NB4 (cell line): ENCODE data around the gene COL6A6.

ENCODE experiments used
- CTCF ChIP-seq: IDR thresholded peaks from one replicate; pipeline ENCODE4 v1.5.1; 2012; ENCODE audit warnings: low read depth, low read length
- MAX ChIP-seq: IDR thresholded peaks from 2 replicates; pipeline ENCODE4 v1.6.1; 2011; ENCODE audit warnings: low read depth, low read length
- POLR2A ChIP-seq: IDR thresholded peaks from 2 replicates; pipeline ENCODE4 v1.6.1; 2011; ENCODE audit warnings: mild to moderate bottlenecking; ENCODE audit not compliant: insufficient read length; ENCODE audit errors: extremely low read depth

- no peak for TF ChIP-seq CTCF
- no peak for TF ChIP-seq POLR2A
- TF ChIP-seq MAX, result no peak
Measured at GRCh38 chr3:130514681-130515080, 2.3 kb upstream of the COL6A6 start.
